OCI-LY1 (cell line): ENCODE measurements around the gene FA2H.

ENCODE experiments used
- EZH2 ChIP-seq: fragments of 200-600 bp; sonication (generic), shearing (Covaris generic); IDR thresholded peaks from 2 replicates; pipeline ENCODE4 v1.8.0; 2017; ENCODE audit warnings: borderline replicate concordance, mixed run types, mild to moderate bottlenecking, antibody characterized with exemption, low read length, moderate library complexity, mixed read lengths
- TF ChIP-seq, protein P1 (sequence below): fragments of 200-600 bp; sonication (generic), shearing (Covaris generic); IDR thresholded peaks from 2 replicates; pipeline ENCODE4 v1.5.1; 2017; ENCODE audit warnings: mild to moderate bottlenecking, antibody characterized with exemption, low read length, moderate library complexity, mixed read lengths

DNA sequence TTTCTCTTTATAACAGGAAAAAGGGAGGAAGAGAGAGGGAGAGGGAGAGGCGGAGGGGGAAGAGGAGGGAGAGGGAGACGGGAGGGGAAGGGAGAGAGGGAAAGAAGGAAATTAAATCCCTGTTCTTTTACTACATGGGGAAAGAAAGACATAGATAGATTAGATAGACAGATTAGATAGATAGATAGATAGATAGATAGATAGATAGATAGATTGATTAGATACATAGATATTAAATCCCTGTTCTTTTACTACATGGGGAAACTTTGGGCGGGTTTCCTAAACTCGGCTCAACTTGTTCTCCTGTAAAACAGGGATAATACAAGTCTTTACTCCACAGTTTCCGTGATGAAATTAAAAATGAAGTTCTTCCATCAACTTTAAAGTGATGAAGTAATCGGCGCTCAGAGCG is 108.6 kb downstream of the FA2H start:
- no peak for TF ChIP-seq EZH2
- TF ChIP-seq, protein P1, sequence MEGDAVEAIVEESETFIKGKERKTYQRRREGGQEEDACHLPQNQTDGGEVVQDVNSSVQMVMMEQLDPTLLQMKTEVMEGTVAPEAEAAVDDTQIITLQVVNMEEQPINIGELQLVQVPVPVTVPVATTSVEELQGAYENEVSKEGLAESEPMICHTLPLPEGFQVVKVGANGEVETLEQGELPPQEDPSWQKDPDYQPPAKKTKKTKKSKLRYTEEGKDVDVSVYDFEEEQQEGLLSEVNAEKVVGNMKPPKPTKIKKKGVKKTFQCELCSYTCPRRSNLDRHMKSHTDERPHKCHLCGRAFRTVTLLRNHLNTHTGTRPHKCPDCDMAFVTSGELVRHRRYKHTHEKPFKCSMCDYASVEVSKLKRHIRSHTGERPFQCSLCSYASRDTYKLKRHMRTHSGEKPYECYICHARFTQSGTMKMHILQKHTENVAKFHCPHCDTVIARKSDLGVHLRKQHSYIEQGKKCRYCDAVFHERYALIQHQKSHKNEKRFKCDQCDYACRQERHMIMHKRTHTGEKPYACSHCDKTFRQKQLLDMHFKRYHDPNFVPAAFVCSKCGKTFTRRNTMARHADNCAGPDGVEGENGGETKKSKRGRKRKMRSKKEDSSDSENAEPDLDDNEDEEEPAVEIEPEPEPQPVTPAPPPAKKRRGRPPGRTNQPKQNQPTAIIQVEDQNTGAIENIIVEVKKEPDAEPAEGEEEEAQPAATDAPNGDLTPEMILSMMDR, result no peak
